UCSD-AML1 (cell line): ENCODE results near the gene CSRP1.
"Not testable (repeated sequence)": the region's sequence is repeated elsewhere in the genome, so short reads cannot be mapped to it uniquely, and the experiment has no call there.

Source experiments
- DNase-seq: peaks from one replicate; lab custom pipeline; 2025; ENCODE audit not compliant: unreplicated experiment; lab: John Stamatoyannopoulos, UW

CSRP1 gene

GRCh38 chr1:201506557-201507359 is at the start of gene CSRP1:
CSRP1 (minus strand) TSS chr1:201507123; CDS start chr1:201496303, 10,820 bp downstream.
- DNase-seq, result peak; percentile 85

GRCh38 chr1:201555593-201555945 is 48.6 kb upstream of the CSRP1 start:
- DNase-seq, result peak; percentile 56

- DNase-seq, result no peak
Observed at GRCh38 chr1:201554789-201555592, 48.1 kb upstream of the CSRP1 start.

- DNase-seq, result no peak
Observed at GRCh38 chr1:201554190-201554600, 47.3 kb upstream of the CSRP1 start.

- DNase-seq, result no peak
Observed at GRCh38 chr1:201553496-201554189, 46.7 kb upstream of the CSRP1 start.

- DNase-seq, result no peak
Observed at GRCh38 chr1:201552941-201553351, 46.0 kb upstream of the CSRP1 start.

GRCh38 chr1:201551877-201552731 is 45.2 kb upstream of the CSRP1 start:
- DNase-seq, result peak; percentile 55

GRCh38 chr1:201551096-201551495 is 44.2 kb upstream of the CSRP1 start:
- no peak for DNase-seq

GRCh38 chr1:201549522-201549921 is 42.6 kb upstream of the CSRP1 start:
- not testable (repeated sequence) for DNase-seq

GRCh38 chr1:201545851-201546492 is 39.0 kb upstream of the CSRP1 start:
- DNase-seq, result peak; percentile 43

GRCh38 chr1:201544710-201545109 is 37.8 kb upstream of the CSRP1 start:
- DNase-seq, result no peak

GRCh38 chr1:201543871-201544642 is 37.1 kb upstream of the CSRP1 start:
- no peak for DNase-seq

GRCh38 chr1:201542309-201543035 is 35.5 kb upstream of the CSRP1 start:
- peak; percentile 42 for DNase-seq

- no peak for DNase-seq
Observed at GRCh38 chr1:201540846-201541735, 34.2 kb upstream of the CSRP1 start.

GRCh38 chr1:201539561-201540431 is 32.9 kb upstream of the CSRP1 start:
- peak; percentile 46 for DNase-seq

- peak; percentile 88 for DNase-seq
Observed at GRCh38 chr1:201538612-201539551, 32.0 kb upstream of the CSRP1 start, which contains the start of gene NAV1. NAV1 (plus strand) TSS chr1:201539127; CDS start chr1:201622885, 83,758 bp downstream.
